HL-60 (cell line): Measurements from ENCODE around the gene HECW1.

Experiments
- DNase-seq, 2 experiments: peaks; one replicate each; pipeline ENCODE4 v3.0.0-alpha.2; 2010 to 2020; ENCODE audit warnings: low read depth in 1 of 2, low spot score in 1 of 2
- H3K27ac ChIP-seq: fragments of 250-450 bp; sonication (Bioruptor Pico); replicated peaks from 2 replicates; pipeline ENCODE4 v1.5.1; 2020; ENCODE audit warnings: mild to moderate bottlenecking, moderate library complexity
- H3K27me3 ChIP-seq: fragments of 250-450 bp; sonication (Bioruptor Pico); 2 replicates; pipeline ENCODE4 v1.5.1; 2021; ENCODE audit warnings: mild to moderate bottlenecking, moderate library complexity; ENCODE audit not compliant: insufficient read depth, poor library complexity, severe bottlenecking
- H3K4me3 ChIP-seq: replicated peaks from 2 replicates; pipeline ENCODE4 v1.5.1; 2011; ENCODE audit warnings: mild to moderate bottlenecking, control low read depth, low read length; ENCODE audit not compliant: insufficient read depth
- CTCF ChIP-seq: IDR thresholded peaks from one replicate; pipeline ENCODE4 v1.5.1; 2011; ENCODE audit warnings: low read length, control low read depth, inconsistent platforms; ENCODE audit not compliant: insufficient read depth
- GABPA ChIP-seq: IDR thresholded peaks from 2 replicates; pipeline ENCODE4 v1.6.1; 2012; ENCODE audit warnings: low read depth
- POLR2AphosphoS5 ChIP-seq: IDR thresholded peaks from 2 replicates; pipeline ENCODE4 v1.6.1; 2012; ENCODE audit warnings: low read depth
- REST ChIP-seq: IDR thresholded peaks from 2 replicates; pipeline ENCODE4 v1.6.1; 2012; ENCODE audit warnings: low read depth; ENCODE audit not compliant: insufficient replicate concordance
- SPI1 ChIP-seq: IDR thresholded peaks from 2 replicates; pipeline ENCODE4 v1.6.1; 2012; ENCODE audit warnings: low read depth, mild to moderate bottlenecking, borderline replicate concordance

HECW1 gene

GRCh38 chr7:43537765-43538403 is 425.4 kb downstream of the HECW1 start:
- H3K4me3 ChIP-seq = no peak overlapping the region
- no peak for DNase-seq
- TF ChIP-seq CTCF (no peak), GABPA (no peak), POLR2AphosphoS5 (no peak), REST (no peak), SPI1 (no peak)
- no peak overlapping the region for H3K27ac ChIP-seq
- H3K27me3 ChIP-seq = no peaks in the 10 kb centered on the region

- DNase-seq = no peak
- Histone ChIP-seq H3K27me3 (no peaks in the 10 kb centered on the region), H3K27ac (no peak overlapping the region), H3K4me3 (no peak overlapping the region)
- TF ChIP-seq GABPA (no peak), CTCF (no peak), SPI1 (no peak), POLR2AphosphoS5 (no peak), REST (no peak)
Measured at GRCh38 chr7:43538404-43538771, 425.9 kb downstream of the HECW1 start.

GRCh38 chr7:43540471-43540870 is 428.0 kb downstream of the HECW1 start:
- no peak for TF ChIP-seq GABPA
- no peak for TF ChIP-seq POLR2AphosphoS5
- TF ChIP-seq CTCF = no peak
- no peak overlapping the region for H3K27ac ChIP-seq
- H3K4me3 ChIP-seq = no peak overlapping the region
- DNase-seq = no peak
- H3K27me3 ChIP-seq = no peaks in the 10 kb centered on the region

- TF ChIP-seq GABPA (no peak), CTCF (no peak), POLR2AphosphoS5 (no peak), SPI1 (no peak), REST (no peak)
- no peak overlapping the region for H3K27ac ChIP-seq
- DNase-seq = no peak
- H3K4me3 ChIP-seq = no peak overlapping the region
- no peaks in the 10 kb centered on the region for H3K27me3 ChIP-seq
Measured at GRCh38 chr7:43542716-43543115, 430.3 kb downstream of the HECW1 start.
